ENCODE data around the gene GAREM2.
A peak's percentile ranks its signal among the peaks of the same experiment; 100 is the strongest.
"Not testable (repeated sequence)": the region's sequence is repeated elsewhere in the genome, so short reads cannot be mapped to it uniquely, and the experiment has no call there.

GAREM2 gene

GRCh38 chr2:26172871-26173775 lies at the start of gene GAREM2:
Gene GAREM2 (plus strand): TSS chr2:26173088. CDS start chr2:26173221, 133 bp downstream.
- no peak for DNase-seq (ENCODE audit: low read depth)

- DNase-seq (ENCODE audit: low read depth): no peak
Measured at GRCh38 chr2:26123426-26123825, 49.5 kb upstream of the GAREM2 start.

GRCh38 chr2:26126074-26126473 lies 46.8 kb upstream of the GAREM2 start:
- DNase-seq (ENCODE audit: low read depth): no peak

- DNase-seq (ENCODE audit: low read depth): no peak
Measured at GRCh38 chr2:26128176-26128575, 44.7 kb upstream of the GAREM2 start.

- no peak for DNase-seq (ENCODE audit: low read depth)
Measured at GRCh38 chr2:26130763-26131162, 42.1 kb upstream of the GAREM2 start.

GRCh38 chr2:26136451-26136850 lies 36.4 kb upstream of the GAREM2 start:
- no peak for DNase-seq (ENCODE audit: low read depth)

GRCh38 chr2:26139269-26140183 lies 33.4 kb upstream of the GAREM2 start:
- DNase-seq (ENCODE audit: low read depth): no peak

GRCh38 chr2:26141145-26141769 lies 31.6 kb upstream of the GAREM2 start:
- DNase-seq (ENCODE audit: low read depth): no peak

- DNase-seq (ENCODE audit: low read depth): no peak
Measured at GRCh38 chr2:26144031-26144430, 28.9 kb upstream of the GAREM2 start.

- DNase-seq (ENCODE audit: low read depth): peak; percentile 47
Measured at GRCh38 chr2:26144953-26145680, 27.8 kb upstream of the GAREM2 start.

GRCh38 chr2:26148501-26148900 lies 24.4 kb upstream of the GAREM2 start:
- DNase-seq (ENCODE audit: low read depth): no peak

GRCh38 chr2:26150243-26150642 lies 22.6 kb upstream of the GAREM2 start:
- DNase-seq (ENCODE audit: low read depth): no peak

- DNase-seq (ENCODE audit: low read depth): no peak
Measured at GRCh38 chr2:26157580-26157979, 15.3 kb upstream of the GAREM2 start.

- no peak for DNase-seq (ENCODE audit: low read depth)
Measured at GRCh38 chr2:26161926-26162325, 11.0 kb upstream of the GAREM2 start.

- no peak for DNase-seq (ENCODE audit: low read depth)
Measured at GRCh38 chr2:26162963-26163362, 9.9 kb upstream of the GAREM2 start.

- DNase-seq (ENCODE audit: low read depth): no peak
Measured at GRCh38 chr2:26164231-26164630, 8.7 kb upstream of the GAREM2 start.

- no peak for DNase-seq (ENCODE audit: low read depth)
Measured at GRCh38 chr2:26164641-26165211, 8.2 kb upstream of the GAREM2 start.

GRCh38 chr2:26165403-26165802 lies 7.5 kb upstream of the GAREM2 start:
- DNase-seq (ENCODE audit: low read depth): no peak

GRCh38 chr2:26166541-26166940 lies 6.3 kb upstream of the GAREM2 start:
- DNase-seq (ENCODE audit: low read depth): not testable (repeated sequence)

- no peak for DNase-seq (ENCODE audit: low read depth)
Measured at GRCh38 chr2:26168785-26169184, 4.1 kb upstream of the GAREM2 start.

- no peak for DNase-seq (ENCODE audit: low read depth)
Measured at GRCh38 chr2:26169226-26169625, 3.7 kb upstream of the GAREM2 start.
